GM23338 (cell line): ENCODE results near the gene NPY2R. TPM values are rescaled to one million over a fixed set of nuclear protein-coding genes. Genes with fewer than 3 reads are reported as not detected.

Experiments
- ATAC-seq: fragments of 200-7000 bp; cut with Tn5 transposase; 3 replicates; pipeline ENCODE4 v1.9.1; 2020
- DNase-seq: peaks from one replicate; pipeline ENCODE4 v3.0.0-alpha.2; 2015; ENCODE audit warnings: low spot score
- H2AFZ ChIP-seq: fragments of 200-600 bp; sonication (generic); 2 replicates; pipeline ENCODE4 v1.8.0; 2016; ENCODE audit warnings: antibody characterized with exemption, mild to moderate bottlenecking, moderate library complexity
- H3F3A ChIP-seq: fragments of 200-600 bp; sonication (generic); replicated peaks from 2 replicates; pipeline ENCODE4 v1.8.0; 2017; ENCODE audit warnings: antibody characterized with exemption, mixed run types, low read depth
- H3K27ac ChIP-seq: fragments of 200-600 bp; sonication (generic); 2 replicates; pipeline ENCODE4 v1.6.1; 2016; ENCODE audit warnings: low read depth
- H3K27me3 ChIP-seq: fragments of 200-600 bp; sonication (generic); 2 replicates; pipeline ENCODE4 v1.8.0; 2016; ENCODE audit warnings: mild to moderate bottlenecking, mixed run types, moderate library complexity; ENCODE audit not compliant: insufficient read depth
- H3K36me3 ChIP-seq: fragments of 200-600 bp; sonication (generic); 2 replicates; pipeline ENCODE4 v1.8.0; 2016; ENCODE audit warnings: mild to moderate bottlenecking; ENCODE audit not compliant: insufficient read depth
- H3K4me1 ChIP-seq: fragments of 200-600 bp; sonication (generic); 2 replicates; pipeline ENCODE4 v1.8.0; 2016; ENCODE audit warnings: mild to moderate bottlenecking, moderate library complexity; ENCODE audit not compliant: insufficient read depth
- H3K4me2 ChIP-seq: fragments of 200-600 bp; sonication (generic); 2 replicates; pipeline ENCODE4 v1.7.1; 2017; ENCODE audit warnings: mixed run types
- H3K4me3 ChIP-seq: fragments of 200-600 bp; sonication (generic); 2 replicates; pipeline ENCODE4 v1.6.1; 2016; ENCODE audit warnings: mixed run types
- H3K79me2 ChIP-seq: fragments of 200-600 bp; sonication (generic); replicated peaks from 2 replicates; pipeline ENCODE4 v1.8.0; 2017; ENCODE audit warnings: mild to moderate bottlenecking; ENCODE audit not compliant: insufficient read depth
- H3K9me2 ChIP-seq: fragments of 200-600 bp; sonication (generic); 2 replicates; pipeline ENCODE4 v1.8.0; 2017; ENCODE audit not compliant: insufficient read depth
- H4K20me1 ChIP-seq: fragments of 200-600 bp; sonication (generic); replicated peaks from 2 replicates; pipeline ENCODE4 v1.8.0; 2017; ENCODE audit warnings: mild to moderate bottlenecking; ENCODE audit not compliant: insufficient read depth
- H3K27ac Mint-ChIP-seq: 2 replicates; pipeline ENCODE4 v1.8.0; 2020; ENCODE audit warnings: inconsistent platforms, mild to moderate bottlenecking, moderate library complexity, mixed read lengths
- H3K27me3 Mint-ChIP-seq: 3 replicates; pipeline ENCODE4 v1.8.0; 2022; ENCODE audit warnings: low read depth, mild to moderate bottlenecking, moderate library complexity, mixed read lengths, inconsistent platforms; ENCODE audit not compliant: insufficient read depth, poor library complexity
- H3K36me3 Mint-ChIP-seq: 3 replicates; pipeline ENCODE4 v1.8.0; 2021; ENCODE audit warnings: low read depth, mild to moderate bottlenecking, inconsistent platforms, moderate library complexity, mixed read lengths
- H3K4me1 Mint-ChIP-seq: 3 replicates; pipeline ENCODE4 v1.8.0; 2020; ENCODE audit warnings: mild to moderate bottlenecking, inconsistent platforms, mixed read lengths
- H3K4me3 Mint-ChIP-seq: 3 replicates; pipeline ENCODE4 v1.8.0; 2021; ENCODE audit warnings: moderate library complexity, mild to moderate bottlenecking, inconsistent platforms, mixed read lengths
- H3K9me3 Mint-ChIP-seq: 3 replicates; pipeline ENCODE4 v1.8.0; 2020; ENCODE audit warnings: moderate library complexity, mild to moderate bottlenecking, inconsistent platforms, mixed read lengths
- CTCF ChIP-seq, 2 experiments: fragments of 200-600 bp in 1 of 2; sonication (generic) in 1 of 2; conservative IDR thresholded peaks; 2 replicates each; pipeline versions ENCODE4 v1.5.1 to v1.6.1; 2016 to 2017; ENCODE audit warnings: antibody characterized with exemption in 2 of 2, low read depth in 2 of 2, mild to moderate bottlenecking in 2 of 2, moderate library complexity in 1 of 2
- ETS1 ChIP-seq: IDR thresholded peaks from 2 replicates; pipeline ENCODE4 v1.6.1; 2016; ENCODE audit warnings: antibody characterized with exemption
- EZH2phosphoT487 ChIP-seq: fragments of 200-600 bp; sonication (generic); IDR thresholded peaks from one replicate; pipeline ENCODE4 v1.8.1; 2018; ENCODE audit warnings: antibody characterized with exemption; ENCODE audit not compliant: unreplicated experiment
- NANOG ChIP-seq: IDR thresholded peaks from 2 replicates; pipeline ENCODE4 v1.6.1; 2016; ENCODE audit warnings: antibody characterized with exemption, borderline replicate concordance
- POLR2AphosphoS5 ChIP-seq: IDR thresholded peaks from 2 replicates; pipeline ENCODE4 v1.6.1; 2016; ENCODE audit warnings: antibody characterized with exemption, low read depth
- STAT1 ChIP-seq: IDR thresholded peaks from one replicate; pipeline ENCODE4 v1.6.1; 2016; ENCODE audit warnings: antibody characterized with exemption; ENCODE audit not compliant: unreplicated experiment
- ZNF114 ChIP-seq: fragments of 250-450 bp; sonication (Bioruptor Pico); IDR thresholded peaks from 2 replicates; pipeline ENCODE4 v1.5.0; 2020; ENCODE audit warnings: mild to moderate bottlenecking, moderate library complexity
- ZNF462 ChIP-seq: fragments of 250-450 bp; sonication (Bioruptor Pico); IDR thresholded peaks from 2 replicates; pipeline ENCODE4 v1.5.0; 2020; ENCODE audit warnings: mild to moderate bottlenecking, moderate library complexity
- polyA plus RNA-seq: library from polyadenylated mRNA; unstranded; fragments of >200 nt; fragmentation: Nextera tagmentation; extraction: Ambion mirVana; gene quantifications from 2 replicates; pipeline ENCODE4 v1.2.1, GENCODE V29; 2016
- total RNA-seq: library from RNA; depleted of rRNA; stranded (reverse); fragments of >200 nt; shearing (Covaris generic); gene quantifications from 2 replicates; pipeline ENCODE4 v1.2.3, GENCODE V29; 2014

Gene NPY2R
- total and polyA plus RNA-seq, 2 experiments from 2014 or later, result 0.26 to 0.59 TPM

- no peaks in the 10 kb centered on the region for H3K27me3 Mint-ChIP-seq
- Histone ChIP-seq H3K79me2 (no peaks in the 10 kb centered on the region), H3K27me3 (no peaks in the 10 kb centered on the region), H3K9me2 (no peaks in the 10 kb centered on the region), H4K20me1 (no peaks in the 10 kb centered on the region), H3K36me3 (no peaks in the 10 kb centered on the region), H3K27ac (no peak overlapping the region), H3K4me2 (no peak overlapping the region), H3F3A (no peaks in the 10 kb centered on the region), H3K4me1 (no peaks in the 10 kb centered on the region), H2AFZ (no peak overlapping the region), H3K4me3 (no peak overlapping the region)
- no peak overlapping the region for H3K27ac Mint-ChIP-seq
- H3K4me3 Mint-ChIP-seq, result no peak overlapping the region
- no peaks in the 10 kb centered on the region for H3K4me1 Mint-ChIP-seq
- H3K36me3 Mint-ChIP-seq, result no peaks in the 10 kb centered on the region
- TF ChIP-seq NANOG, result no peak
- no peak for TF ChIP-seq ZNF114 (CRISPR knock-in tag)
- no peak for TF ChIP-seq ETS1
- no peak for TF ChIP-seq EZH2phosphoT487
- no peak for TF ChIP-seq ZNF462 (CRISPR knock-in tag)
- no peak for TF ChIP-seq CTCF (conservative IDR thresholded peaks at IDR 0.05; ENCODE audit: low read depth in 2 of 2)
- no peak for TF ChIP-seq STAT1
- TF ChIP-seq POLR2AphosphoS5, result no peak
- ATAC-seq, result no peak
- DNase-seq, result no peak
- H3K9me3 Mint-ChIP-seq, result no peaks in the 10 kb centered on the region
Measured at GRCh38 chr4:155186972-155187371, 21.5 kb upstream of the NPY2R start.
